ENCODE data around the gene GRIK4.

DNA sequence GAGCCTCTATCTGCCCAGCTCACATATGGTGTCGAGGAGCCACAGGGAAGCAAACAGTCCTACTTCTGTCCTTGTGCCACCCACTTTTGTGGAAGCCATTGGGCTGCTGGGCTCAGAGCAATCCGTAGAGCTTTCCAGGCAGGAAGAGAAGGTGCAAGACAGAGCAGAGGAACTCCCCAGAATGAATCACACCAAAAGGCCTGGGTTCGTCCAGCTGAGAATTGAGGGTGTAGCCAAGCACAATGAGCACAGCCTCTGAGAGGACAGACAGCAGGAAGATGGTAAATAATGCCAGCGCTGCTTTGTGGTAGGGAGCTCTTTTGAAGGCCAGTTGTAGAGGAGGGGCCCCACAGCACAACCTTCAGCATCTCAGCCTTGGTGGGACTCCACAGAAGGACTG lies 237.8 kb downstream of the GRIK4 start:
- TF ChIP-seq, protein P1, sequence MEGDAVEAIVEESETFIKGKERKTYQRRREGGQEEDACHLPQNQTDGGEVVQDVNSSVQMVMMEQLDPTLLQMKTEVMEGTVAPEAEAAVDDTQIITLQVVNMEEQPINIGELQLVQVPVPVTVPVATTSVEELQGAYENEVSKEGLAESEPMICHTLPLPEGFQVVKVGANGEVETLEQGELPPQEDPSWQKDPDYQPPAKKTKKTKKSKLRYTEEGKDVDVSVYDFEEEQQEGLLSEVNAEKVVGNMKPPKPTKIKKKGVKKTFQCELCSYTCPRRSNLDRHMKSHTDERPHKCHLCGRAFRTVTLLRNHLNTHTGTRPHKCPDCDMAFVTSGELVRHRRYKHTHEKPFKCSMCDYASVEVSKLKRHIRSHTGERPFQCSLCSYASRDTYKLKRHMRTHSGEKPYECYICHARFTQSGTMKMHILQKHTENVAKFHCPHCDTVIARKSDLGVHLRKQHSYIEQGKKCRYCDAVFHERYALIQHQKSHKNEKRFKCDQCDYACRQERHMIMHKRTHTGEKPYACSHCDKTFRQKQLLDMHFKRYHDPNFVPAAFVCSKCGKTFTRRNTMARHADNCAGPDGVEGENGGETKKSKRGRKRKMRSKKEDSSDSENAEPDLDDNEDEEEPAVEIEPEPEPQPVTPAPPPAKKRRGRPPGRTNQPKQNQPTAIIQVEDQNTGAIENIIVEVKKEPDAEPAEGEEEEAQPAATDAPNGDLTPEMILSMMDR (IDR thresholded peaks at IDR 0.05; ENCODE audit: low read length), result no peak
- TF ChIP-seq EZH2 (IDR thresholded peaks at IDR 0.05; ENCODE audit: borderline replicate concordance, low read length), result no peak

Data from OCI-LY1 (cell line).